ENCODE measurements around the gene NAA20.

NAA20 gene

GRCh38 chr20:19996917-19997316 is 20.2 kb upstream of the NAA20 start:
- no peak overlapping the region for H3K9ac ChIP-seq (ENCODE audit: low read length)
- no peaks in the 10 kb centered on the region for H3F3A ChIP-seq (ENCODE audit: insufficient read depth)
- H3K27ac ChIP-seq (ENCODE audit: low read depth, low read length) = no peak overlapping the region
- H3K9me3 ChIP-seq (ENCODE audit: insufficient read depth, low read length) = no peaks in the 10 kb centered on the region
- H3K4me3 ChIP-seq (ENCODE audit: insufficient read depth, low read length, poor library complexity, severe bottlenecking) = no peak overlapping the region
- no peaks in the 10 kb centered on the region for H4K20me1 ChIP-seq (ENCODE audit: low read depth, low read length)
- no peak overlapping the region for H2AFZ ChIP-seq (ENCODE audit: low read depth, low read length, severe bottlenecking)
- no peaks in the 10 kb centered on the region for H3K9me2 ChIP-seq (replicated peaks; ENCODE audit: insufficient read depth, low read length)
- TF ChIP-seq EZH2phosphoT487 (conservative IDR thresholded peaks at IDR 0.05; ENCODE audit: low read length) = no peak
- no peak for TF ChIP-seq CTCF (IDR thresholded peaks at IDR 0.05; ENCODE audit: insufficient read depth, low read length, poor library complexity, severe bottlenecking)
- no peak overlapping the region for H3K4me2 ChIP-seq (ENCODE audit: low read depth, low read length, poor library complexity, severe bottlenecking)
- H3K27me3 ChIP-seq (ENCODE audit: low read length) = no peaks in the 10 kb centered on the region
- H3K36me3 ChIP-seq (ENCODE audit: low read length) = no peaks in the 10 kb centered on the region
- H3K79me2 ChIP-seq (ENCODE audit: insufficient read depth, low read length) = no peaks in the 10 kb centered on the region

- TF ChIP-seq CTCF (IDR thresholded peaks at IDR 0.05; ENCODE audit: insufficient read depth, low read length, poor library complexity, severe bottlenecking) = no peak
- TF ChIP-seq EZH2phosphoT487 (conservative IDR thresholded peaks at IDR 0.05; ENCODE audit: low read length) = no peak
- H3K79me2 ChIP-seq (ENCODE audit: insufficient read depth, low read length) = no peaks in the 10 kb centered on the region
- no peaks in the 10 kb centered on the region for H3K27me3 ChIP-seq (ENCODE audit: low read length)
These were observed 18.0 kb upstream of the NAA20 start for GRCh38 chr20:19998990-19999705.

GRCh38 chr20:20000211-20000968 is 16.8 kb upstream of the NAA20 start:
- TF ChIP-seq EZH2phosphoT487 (conservative IDR thresholded peaks at IDR 0.05; ENCODE audit: low read length) (no peak), CTCF (IDR thresholded peaks at IDR 0.05; ENCODE audit: insufficient read depth, low read length, poor library complexity, severe bottlenecking) (no peak)
- no peak overlapping the region for H2AFZ ChIP-seq (ENCODE audit: low read depth, low read length, severe bottlenecking)
- H3K27ac ChIP-seq (ENCODE audit: low read depth, low read length) = no peak overlapping the region
- no peaks in the 10 kb centered on the region for H3K79me2 ChIP-seq (ENCODE audit: insufficient read depth, low read length)
- no peaks in the 10 kb centered on the region for H3K36me3 ChIP-seq (ENCODE audit: low read length)
- no peaks in the 10 kb centered on the region for H4K20me1 ChIP-seq (ENCODE audit: low read depth, low read length)
- no peak overlapping the region for H3K9ac ChIP-seq (ENCODE audit: low read length)
- no peak overlapping the region for H3K4me2 ChIP-seq (ENCODE audit: low read depth, low read length, poor library complexity, severe bottlenecking)
- H3K9me2 ChIP-seq (replicated peaks; ENCODE audit: insufficient read depth, low read length) = no peaks in the 10 kb centered on the region
- H3F3A ChIP-seq (ENCODE audit: insufficient read depth) = no peaks in the 10 kb centered on the region
- H3K4me3 ChIP-seq (ENCODE audit: insufficient read depth, low read length, poor library complexity, severe bottlenecking) = no peak overlapping the region
- no peaks in the 10 kb centered on the region for H3K9me3 ChIP-seq (ENCODE audit: insufficient read depth, low read length)
- no peaks in the 10 kb centered on the region for H3K27me3 ChIP-seq (ENCODE audit: low read length)

More at GRCh38 chr20:19998990-19999705, 18.0 kb upstream of the NAA20 start:
- Histone ChIP-seq H3K4me2 (ENCODE audit: low read depth, low read length, poor library complexity, severe bottlenecking) (no peak overlapping the region), H2AFZ (ENCODE audit: low read depth, low read length, severe bottlenecking) (no peak overlapping the region), H3K27ac (ENCODE audit: low read depth, low read length) (no peak overlapping the region), H3K9me2 (replicated peaks; ENCODE audit: insufficient read depth, low read length) (no peaks in the 10 kb centered on the region), H3K4me3 (ENCODE audit: insufficient read depth, low read length, poor library complexity, severe bottlenecking) (no peak overlapping the region), H3K36me3 (ENCODE audit: low read length) (no peaks in the 10 kb centered on the region), H4K20me1 (ENCODE audit: low read depth, low read length) (no peaks in the 10 kb centered on the region), H3K9ac (ENCODE audit: low read length) (no peak overlapping the region), H3F3A (ENCODE audit: insufficient read depth) (no peaks in the 10 kb centered on the region), H3K9me3 (ENCODE audit: insufficient read depth, low read length) (no peaks in the 10 kb centered on the region)

Measured in SU-DHL-6 (cell line).